Measurements from ENCODE around the gene COL10A1.
"Not testable (repeated sequence)": the region's sequence is repeated elsewhere in the genome, so short reads cannot be mapped to it uniquely, and the experiment has no call there.

The COL10A1 gene

DNA sequence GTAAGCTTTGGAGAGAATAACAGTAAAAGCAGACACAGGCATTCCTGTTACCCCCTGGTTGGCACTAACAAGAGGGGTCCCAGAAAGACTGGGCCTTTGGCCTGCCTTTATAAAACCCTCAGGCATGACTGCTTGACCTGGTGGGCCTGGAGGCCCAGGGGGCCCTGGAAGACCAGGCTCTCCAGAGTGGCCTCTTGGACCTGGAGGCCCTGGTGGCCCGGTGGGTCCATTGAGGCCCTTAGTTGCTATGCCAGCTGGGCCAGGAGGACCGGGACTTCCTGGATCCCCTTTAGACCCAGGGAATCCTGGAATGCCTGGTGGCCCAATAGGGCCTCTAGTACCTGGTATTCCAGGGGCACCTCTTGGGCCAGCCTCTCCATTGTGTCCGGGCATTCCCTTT is 5.5 kb downstream of the COL10A1 start:
- no peak for DNase-seq (ENCODE audit: low read depth)

DNA sequence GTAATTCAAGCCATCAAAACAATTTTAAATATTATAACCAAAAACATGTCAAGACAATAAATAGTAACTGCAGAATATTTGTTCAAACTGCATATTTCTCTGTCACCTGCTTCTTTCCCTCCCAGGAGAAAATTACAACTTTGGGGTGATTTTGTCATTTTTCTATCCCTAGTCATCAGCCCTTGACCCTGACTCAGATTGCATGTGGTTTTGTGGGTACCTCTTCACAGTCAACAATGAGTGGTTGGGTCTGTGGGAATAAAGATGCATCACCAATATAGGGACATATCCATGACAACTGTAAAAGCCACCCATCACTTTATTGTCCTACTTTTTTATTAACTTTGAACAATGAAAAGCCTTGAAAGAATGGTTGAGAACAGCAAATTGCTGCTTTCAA is 7.3 kb downstream of the COL10A1 start:
- no peak for DNase-seq (ENCODE audit: low read depth)

DNA sequence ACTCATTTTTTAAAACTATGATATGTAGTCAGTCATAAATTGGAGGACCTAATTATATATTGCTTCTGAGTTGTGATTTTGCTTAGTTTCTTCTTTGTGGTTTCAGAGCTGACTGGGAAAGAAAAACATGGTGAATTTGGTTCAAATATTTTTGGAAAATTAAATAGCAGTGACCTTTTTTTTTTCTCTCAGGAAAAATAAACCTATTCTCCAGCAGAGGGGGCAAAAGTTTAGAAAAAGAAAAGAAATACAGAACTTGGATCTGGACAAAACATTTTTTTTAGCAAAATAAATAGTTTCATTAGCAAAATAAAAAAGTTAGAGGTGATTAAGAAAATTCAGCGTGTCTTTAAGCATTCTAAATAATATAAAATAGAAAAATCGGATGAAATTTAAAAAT is 10.2 kb downstream of the COL10A1 start:
- DNase-seq (ENCODE audit: low read depth): no peak

DNA sequence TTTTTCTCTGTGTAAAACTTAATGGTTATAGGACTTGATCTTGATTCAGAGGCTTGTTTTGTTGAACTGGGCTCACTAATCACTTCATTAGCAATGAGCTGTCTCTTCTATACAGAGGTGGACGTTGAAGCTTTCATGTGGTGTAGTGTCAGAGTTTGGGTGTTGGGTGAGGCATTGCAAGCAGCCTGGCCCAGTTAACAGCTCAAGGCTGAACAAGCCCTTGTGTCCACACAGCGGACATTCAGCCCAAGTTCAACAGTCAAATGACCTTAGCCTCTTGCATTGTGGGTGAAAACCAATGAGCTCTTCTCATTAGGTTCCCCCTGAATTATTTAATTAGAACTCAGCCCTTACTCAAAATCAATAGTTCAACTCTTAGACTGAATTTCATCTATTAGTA is 12.5 kb downstream of the COL10A1 start:
- no peak for DNase-seq (ENCODE audit: low read depth)

DNA sequence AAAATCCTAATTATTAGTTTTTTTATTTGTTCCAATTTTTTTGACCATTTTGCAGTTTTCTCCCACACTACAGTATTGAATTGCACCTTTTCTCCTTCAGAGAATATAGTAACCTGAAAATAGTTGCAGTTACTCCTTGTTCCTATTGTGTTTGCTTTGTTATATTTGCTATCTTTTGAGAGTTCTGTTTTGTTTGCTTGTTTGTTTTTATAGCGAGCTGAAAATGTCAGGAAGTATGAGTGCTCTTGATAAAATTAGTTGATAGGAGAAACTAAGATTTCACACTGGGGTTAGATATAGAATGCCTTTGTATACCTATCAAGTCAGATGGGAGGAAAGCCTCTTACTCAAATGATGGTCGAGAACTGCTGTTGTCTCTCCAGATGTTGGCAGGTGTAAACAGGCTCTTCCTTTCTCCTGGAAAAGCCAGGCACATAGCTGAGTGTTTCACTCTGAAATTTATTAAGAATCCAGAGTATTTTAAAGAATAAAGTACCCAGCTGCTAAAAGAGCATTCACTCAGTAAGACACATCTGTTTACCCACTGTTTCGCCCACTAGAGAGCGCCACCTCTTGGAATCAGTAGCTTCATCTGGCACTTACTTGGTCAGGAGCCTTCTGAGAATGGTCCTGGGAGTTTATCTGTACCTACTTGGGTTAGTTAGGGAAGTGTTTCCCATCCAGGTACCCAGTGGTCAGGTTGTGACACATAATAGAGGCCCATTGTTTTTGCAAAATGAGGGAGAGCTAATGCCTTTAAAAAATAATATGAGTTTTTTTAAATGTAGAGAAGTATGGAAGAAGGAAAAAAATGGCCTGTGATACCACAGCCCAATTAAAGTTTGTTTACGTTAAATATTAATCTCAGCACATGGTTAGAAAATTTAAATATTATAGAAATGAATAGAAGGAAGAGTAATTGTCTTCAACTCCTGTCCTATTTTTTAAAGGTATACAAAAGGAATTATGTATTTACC is 14.1 kb downstream of the COL10A1 start:
- no peak for DNase-seq (ENCODE audit: low read depth)

DNA sequence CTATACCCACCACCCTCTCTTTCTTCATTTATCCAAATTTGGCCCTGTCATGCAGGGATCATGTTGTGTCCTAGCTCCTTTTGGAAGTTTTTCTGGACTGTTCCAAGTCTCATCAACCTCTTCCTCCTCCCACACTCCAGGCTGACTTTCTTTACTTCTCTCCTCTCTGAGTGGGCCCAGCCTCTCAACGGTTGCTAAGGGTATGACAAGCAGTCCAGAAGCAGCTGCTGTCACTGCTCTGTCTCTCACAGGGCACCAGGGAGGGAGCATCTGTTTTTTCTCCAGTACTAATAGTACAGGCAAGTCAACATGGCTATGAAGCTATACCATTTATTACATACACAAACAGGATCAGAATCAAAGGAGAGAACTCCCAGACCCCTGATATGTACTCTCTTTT is 17.1 kb downstream of the COL10A1 start:
- DNase-seq (ENCODE audit: low read depth): no peak

DNA sequence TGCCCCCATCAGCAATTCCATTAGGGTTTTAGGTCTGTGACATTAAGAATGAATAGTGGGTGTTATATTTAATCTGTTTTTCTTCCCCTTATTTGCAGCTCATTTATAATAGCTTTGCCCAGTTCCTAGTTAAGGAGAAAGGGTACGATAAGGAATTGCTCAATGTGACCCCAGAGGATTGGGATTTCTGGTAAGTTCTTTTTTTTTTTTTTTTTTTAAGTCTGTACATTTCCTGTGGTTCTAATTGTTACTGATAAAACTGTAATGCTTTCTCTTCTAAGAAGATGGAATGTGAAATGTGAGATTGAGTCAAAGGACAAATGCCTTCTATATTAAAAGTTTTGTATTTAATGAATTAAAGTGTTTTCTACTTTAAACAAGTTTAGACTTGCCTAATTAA is 19.8 kb downstream of the COL10A1 start:
- DNase-seq (ENCODE audit: low read depth): no peak

DNA sequence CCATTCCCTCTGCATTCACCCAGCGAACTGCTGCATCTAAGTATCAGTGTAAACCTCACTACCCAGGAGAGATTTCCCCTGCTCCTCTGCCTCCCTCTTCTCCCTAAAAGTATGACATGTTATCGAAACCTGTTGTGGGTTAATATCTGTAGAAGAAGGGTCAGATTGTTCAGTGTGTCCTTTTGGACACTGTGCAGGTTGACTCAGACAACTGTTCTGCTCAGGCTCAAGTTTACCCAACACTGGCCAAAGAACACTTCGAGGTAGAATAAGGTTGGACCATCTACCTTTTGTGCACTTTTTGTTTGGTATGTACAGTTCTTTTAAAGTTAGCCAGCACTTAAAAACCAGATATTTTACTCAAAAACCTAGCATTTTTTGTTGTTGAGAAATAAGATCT is 20.7 kb downstream of the COL10A1 start:
- no peak for DNase-seq (ENCODE audit: low read depth)

DNA sequence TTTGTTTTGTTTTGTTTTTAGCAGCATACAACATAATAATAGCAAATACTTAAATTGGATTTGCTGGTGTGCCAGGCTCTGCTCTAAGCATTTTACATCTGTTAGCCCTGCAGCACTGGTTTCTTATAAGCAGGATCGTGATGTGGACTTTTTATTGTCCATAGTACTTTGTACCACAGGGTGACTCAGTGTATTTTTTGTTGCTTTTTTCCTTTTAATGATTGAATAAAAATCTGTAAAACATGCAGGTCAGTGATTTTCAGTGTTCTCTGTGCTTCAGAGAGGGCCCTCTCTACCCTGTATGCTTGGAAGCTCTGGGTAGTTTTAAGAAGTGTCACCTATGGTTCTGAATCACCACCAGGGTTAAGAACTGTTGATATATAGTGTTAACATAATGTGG is 21.3 kb downstream of the COL10A1 start:
- no peak for DNase-seq (ENCODE audit: low read depth)

DNA sequence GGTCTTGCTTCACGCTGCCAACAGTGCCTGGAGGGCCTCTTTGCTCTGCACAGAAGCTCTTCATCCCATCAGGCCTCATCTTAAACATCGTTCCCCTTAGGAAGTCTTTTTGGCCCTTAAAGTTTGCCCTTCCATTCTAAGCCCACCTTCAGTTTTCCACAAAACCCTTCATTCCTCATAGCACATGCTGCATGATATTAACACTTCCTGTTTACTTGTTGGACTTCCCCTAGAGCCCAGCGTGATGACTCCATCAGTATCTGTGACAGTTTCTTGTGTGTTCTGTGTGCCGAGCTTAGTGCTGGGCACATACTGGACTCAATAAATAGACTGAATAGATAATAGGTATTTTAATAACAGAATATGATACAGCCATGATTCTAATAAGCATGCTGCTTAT is 23.1 kb downstream of the COL10A1 start:
- no peak for DNase-seq (ENCODE audit: low read depth)

DNA sequence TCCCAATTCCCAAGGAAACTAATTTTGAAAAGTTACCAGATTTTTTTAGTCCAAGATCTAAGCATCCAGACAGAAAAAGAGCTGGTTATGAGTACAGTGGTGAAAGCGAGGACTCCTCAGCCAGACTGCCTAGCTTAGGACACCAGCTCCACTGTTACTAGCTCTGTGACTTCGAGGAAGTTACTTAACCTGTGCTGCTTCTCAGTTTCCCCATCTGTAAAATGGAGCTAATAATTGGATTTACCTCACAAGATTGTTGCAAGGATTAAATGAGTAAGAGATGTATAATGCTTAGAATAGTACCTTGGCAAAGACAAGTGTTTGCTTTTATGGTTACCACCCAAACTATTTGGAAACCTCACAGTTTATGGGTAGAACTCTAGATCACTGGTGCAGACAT is 24.1 kb downstream of the COL10A1 start:
- DNase-seq (ENCODE audit: low read depth): no peak

DNA sequence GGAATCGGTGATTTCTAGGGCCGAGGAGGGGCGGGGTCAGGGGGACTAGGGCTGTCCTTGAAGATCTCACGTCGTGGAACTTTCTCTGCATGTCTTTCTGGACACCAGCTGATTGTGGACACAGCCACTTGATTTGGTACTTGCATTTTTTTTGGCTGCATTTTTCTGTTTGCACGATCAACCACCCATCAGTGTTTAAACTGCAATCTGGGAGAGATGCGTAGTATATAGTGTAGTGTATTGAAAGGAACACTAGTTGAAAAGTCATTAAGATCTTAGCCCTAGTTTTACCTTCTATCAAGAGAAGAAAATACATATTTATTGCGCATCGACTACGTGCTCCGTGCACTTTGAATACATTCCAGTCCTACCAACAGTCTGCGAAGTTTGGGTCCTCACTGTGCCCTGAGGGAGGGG is 24.6 kb downstream of the COL10A1 start:
- peak; percentile 69 for DNase-seq (ENCODE audit: low read depth)

DNA sequence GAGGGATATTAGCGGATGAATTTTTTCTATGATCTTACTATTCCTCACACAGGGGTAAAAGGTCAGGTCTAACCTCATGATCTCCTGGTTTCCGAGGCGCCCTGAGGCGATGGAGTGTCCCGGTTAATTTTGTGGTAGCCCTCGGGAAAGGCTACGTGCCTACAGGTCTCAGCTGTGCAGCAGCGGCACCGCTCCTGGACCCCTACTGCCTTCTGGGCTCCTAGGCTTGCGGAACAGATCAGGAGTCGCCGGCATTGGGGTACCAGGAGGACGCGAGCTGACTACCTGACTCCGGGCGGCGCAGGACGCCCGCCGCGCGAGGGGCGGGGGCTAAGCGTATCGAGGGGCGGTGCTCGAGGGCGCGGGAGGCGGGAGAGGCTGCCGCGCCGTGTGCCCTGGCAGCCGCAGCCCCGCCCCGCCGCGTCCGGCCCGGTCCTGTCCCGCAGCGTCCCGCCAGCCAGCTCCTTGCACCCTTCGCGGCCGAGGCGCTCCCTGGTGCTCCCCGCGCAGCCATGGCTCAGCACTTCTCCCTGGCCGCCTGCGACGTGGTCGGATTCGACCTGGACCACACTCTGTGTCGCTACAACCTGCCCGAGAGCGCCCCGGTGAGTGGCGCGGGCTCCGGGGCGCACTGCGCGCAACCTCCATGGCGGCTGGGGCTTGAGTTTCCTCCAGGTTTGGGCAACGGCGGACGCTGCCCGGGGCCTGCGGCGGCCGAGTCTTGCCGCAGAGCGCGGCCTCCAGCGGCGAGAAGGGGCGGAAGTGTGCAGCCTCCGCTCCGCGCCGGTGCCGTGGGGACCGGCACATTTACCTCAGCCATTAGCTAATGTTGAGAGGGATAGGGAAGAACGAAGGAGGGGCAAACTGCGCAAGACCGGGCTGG is 25.3 kb downstream of the COL10A1 start, which contains the start of gene NT5DC1:
TSS of gene NT5DC1 (plus strand) at position 435 of the 883 bp plus-strand sequence. CDS start at position 513, 78 bp downstream.
- peak; percentile 86 for DNase-seq (ENCODE audit: low read depth)

DNA sequence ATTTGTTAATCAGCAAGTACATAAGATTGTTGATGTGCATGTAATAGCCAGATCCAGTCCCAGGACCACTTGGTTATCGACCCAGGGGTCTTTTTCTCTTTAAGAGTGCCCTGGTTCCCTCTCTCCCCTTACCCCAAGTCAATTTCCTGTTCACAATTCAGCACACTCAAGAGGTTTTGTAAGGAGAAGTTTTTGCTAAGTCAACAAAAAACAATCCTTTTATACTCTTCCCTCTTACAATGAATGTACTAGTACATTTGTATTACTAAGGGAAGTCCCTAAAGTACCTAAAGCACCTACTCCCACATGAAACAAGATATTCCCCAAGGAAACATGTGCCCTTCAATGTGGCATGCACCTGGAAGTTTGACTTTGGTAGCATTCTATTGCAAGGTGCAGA is 26.9 kb downstream of the COL10A1 start:
- DNase-seq (ENCODE audit: low read depth): no peak

DNA sequence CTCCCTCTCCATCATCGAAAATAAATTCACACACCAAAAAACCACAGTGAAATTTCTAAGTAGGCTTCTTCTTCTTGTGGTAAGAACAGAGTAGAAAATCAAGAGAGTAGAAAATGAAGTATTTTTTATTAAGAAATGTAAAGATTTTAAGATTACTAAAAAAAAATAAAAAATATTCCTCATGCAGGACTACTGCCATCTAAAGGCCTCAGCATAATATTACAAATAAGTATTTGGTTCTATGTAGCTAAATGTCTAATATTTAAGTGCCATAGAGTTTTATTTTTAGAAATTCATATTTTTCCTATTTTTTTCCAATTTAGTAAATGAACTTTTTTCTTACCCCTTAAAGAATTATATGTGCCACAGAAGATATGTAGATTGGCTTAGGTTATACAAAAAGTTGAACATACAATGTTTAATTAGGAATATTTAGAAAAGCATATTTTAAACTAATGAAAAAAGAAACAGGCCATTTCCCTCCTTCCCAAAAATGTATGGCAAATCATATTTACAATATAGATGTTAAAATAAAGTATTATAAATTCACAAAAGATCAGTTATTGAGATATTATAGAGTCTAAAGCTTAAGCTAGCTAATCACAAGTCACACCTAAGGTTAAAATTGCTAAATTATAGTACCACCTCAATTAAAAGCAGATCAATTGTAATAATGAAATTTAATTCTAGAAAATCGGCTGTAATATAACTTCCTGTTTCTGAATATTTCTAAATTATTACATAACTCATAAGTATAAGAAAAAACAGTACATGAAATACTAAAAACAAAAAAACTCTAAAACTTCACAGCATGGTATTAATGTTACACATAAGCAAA is 28.7 kb downstream of the COL10A1 start:
- no peak for DNase-seq (ENCODE audit: low read depth)

DNA sequence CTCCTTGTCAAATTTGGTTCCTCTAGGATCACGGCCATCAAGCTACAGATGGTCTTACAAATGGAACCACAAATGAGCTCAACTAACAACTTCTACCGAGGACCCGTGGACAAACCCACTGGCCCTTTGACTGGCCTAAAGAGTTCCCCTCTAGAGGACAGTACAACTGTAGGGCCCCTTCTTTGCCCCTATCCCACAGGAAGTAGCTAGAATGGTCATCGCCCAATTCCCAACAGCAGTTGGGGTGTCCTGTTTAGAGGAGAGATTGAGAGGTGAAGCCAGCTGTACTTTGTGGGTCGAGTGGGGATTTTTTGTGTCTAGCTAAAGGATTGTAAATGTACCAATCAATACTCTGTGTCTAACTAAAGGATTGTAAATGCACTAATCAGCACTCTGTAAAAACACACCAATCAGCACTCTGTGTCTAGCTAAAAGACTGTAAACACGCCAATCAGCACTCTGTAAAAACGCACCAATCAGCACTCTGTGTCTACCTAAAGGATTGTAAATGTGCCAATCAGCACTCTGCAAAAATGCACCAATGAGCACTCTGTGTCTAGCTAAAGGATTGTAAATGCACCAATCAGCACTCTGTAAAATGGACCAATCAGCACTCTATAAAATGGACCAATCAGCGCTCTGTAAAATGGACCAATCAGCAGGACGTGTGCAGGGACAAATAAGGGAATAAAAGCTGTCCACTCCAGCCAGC is 29.7 kb downstream of the COL10A1 start:
- DNase-seq (ENCODE audit: low read depth): not testable (repeated sequence)

DNA sequence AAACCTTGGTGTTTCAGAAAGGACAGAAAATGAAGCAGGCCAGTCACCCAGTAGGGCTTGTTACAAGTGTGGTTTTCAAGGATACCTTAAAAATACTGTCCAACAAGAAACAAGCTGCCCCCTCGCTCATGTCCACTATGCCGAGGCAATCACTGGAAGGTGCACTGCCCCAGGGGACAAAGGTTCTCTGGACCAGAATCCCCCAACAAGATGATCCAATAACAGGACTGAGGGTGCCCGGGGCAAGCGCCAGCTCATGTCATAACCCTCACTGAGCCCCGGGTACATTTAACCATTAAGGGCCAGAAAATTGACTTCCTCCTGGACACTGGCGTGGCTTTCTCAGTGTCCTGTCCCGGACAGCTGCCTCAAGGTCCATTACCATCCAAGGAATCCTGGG is 31.9 kb downstream of the COL10A1 start:
- DNase-seq (ENCODE audit: low read depth): no peak

DNA sequence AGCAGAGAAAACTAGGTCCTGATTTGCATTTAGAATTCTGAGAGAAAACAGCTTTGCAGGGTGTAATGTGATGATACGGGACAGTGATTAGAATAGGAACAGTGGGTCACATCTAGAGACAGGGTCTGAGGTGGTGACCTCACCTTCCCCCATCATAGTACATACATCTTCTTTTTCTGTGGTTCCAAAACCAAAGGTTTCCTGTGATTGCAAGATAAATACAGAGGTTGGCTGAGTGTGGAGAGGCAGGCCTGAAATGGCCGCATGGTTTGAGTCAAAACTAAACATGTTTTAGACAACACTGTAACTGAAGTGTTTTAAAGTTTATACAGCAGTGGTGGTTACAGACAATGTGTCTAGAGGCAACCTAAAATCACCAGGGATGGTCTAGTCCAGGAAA is 35.7 kb downstream of the COL10A1 start:
- DNase-seq (ENCODE audit: low read depth): no peak

DNA sequence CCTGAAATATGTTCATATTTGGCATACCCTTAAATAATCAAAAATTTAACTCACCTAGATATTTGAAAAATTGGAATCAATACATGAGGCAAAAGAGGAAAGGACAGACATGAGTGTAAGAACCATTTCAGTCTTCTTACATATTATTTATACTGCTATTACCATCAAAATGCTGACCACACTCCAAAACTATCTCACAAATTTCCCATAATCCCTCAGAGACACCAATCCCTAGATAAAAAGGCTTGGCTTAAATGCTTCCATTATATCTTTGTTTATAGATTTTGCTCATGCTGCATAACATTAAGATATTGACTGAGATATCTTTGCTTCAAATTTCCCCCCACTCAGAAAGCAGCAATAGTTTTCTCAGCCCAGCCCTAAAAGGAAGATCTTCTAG is 37.0 kb downstream of the COL10A1 start:
- no peak for DNase-seq (ENCODE audit: low read depth)

DNA sequence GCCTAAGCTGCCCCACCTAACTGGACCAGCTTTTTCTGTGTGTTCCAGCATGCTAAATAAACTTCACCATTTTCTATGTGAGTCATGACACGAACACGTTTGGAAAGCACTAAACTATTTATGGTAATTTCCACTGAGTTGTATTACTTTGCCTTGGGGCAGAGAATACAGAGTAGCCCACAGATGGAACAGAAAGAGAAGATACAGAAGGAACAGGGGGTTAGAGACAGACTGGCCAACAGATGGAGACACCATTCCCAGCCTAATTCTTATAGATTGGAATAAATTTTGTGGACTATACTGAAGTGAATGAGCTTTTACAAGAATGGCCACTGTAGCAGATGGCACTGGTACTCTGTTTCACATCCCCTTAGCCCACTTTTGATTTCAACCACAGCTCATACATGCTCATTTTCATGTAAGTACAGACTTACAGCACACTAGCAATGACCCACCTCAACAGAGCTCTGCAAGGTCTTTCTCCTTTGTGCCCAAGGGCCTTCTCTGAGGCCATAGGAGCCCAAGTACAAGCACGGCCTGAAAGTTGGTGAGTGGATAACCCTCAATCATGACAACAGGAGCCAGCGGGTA is 38.4 kb downstream of the COL10A1 start:
- DNase-seq (ENCODE audit: low read depth): no peak

DNA sequence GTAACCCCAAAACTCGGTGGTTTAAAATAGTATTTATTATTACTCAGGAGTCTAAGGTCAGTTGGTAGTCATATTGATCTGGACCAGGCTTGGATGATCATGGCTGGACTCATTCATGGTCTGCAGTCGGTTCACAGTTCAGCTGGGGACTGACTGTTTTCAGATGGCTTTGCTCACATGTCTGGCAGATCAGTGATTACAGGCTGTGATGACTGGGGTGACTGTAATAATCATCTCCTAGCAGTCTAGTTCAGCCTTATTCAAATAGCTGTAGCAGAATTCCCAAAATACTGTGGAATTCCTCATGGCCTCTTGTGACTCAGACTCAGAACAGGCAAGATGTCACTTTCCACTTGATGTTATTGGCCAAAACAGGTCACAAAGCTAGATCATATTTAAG is 41.6 kb downstream of the COL10A1 start:
- no peak for DNase-seq (ENCODE audit: low read depth)
